ENCODE data around the gene CISH.
A peak's percentile ranks its signal among the peaks of the same experiment; 100 is the strongest.

CISH gene

GRCh38 chr3:50635066-50635465 is 23.5 kb upstream of the CISH start:
- no peak for DNase-seq

- no peak for DNase-seq
Observed at GRCh38 chr3:50633230-50633790, 21.7 kb upstream of the CISH start.

GRCh38 chr3:50632450-50632849 is 20.9 kb upstream of the CISH start:
- no peak for DNase-seq

- DNase-seq: peak; percentile 13
Observed at GRCh38 chr3:50630877-50631276, 19.3 kb upstream of the CISH start.

- no peak for DNase-seq
Observed at GRCh38 chr3:50630394-50630793, 18.8 kb upstream of the CISH start.

- DNase-seq: no peak
Observed at GRCh38 chr3:50628601-50629000, 17.0 kb upstream of the CISH start.

- DNase-seq: no peak
Observed at GRCh38 chr3:50627407-50628051, 16.0 kb upstream of the CISH start.

- no peak for DNase-seq
Observed at GRCh38 chr3:50626401-50626800, 14.8 kb upstream of the CISH start.

GRCh38 chr3:50625231-50626182 is 13.9 kb upstream of the CISH start:
- no peak for DNase-seq

GRCh38 chr3:50624634-50625033 is 13.1 kb upstream of the CISH start:
- no peak for DNase-seq

GRCh38 chr3:50623840-50624474 is 12.4 kb upstream of the CISH start:
- no peak for DNase-seq

GRCh38 chr3:50622881-50623280 is 11.3 kb upstream of the CISH start:
- no peak for DNase-seq

- no peak for DNase-seq
Observed at GRCh38 chr3:50620820-50621219, 9.2 kb upstream of the CISH start.

GRCh38 chr3:50620420-50620819 is 8.8 kb upstream of the CISH start:
- DNase-seq: no peak

GRCh38 chr3:50617911-50618481 is 6.4 kb upstream of the CISH start:
- DNase-seq: no peak

GRCh38 chr3:50617096-50617791 is 5.7 kb upstream of the CISH start, which contains the start of gene MAPKAPK3:
Gene MAPKAPK3 (plus strand): TSS chr3:50617151. CDS start chr3:50617566, 415 bp downstream.
- no peak for DNase-seq

GRCh38 chr3:50616770-50617095 is 5.2 kb upstream of the CISH start:
- DNase-seq: peak; percentile 58

- DNase-seq: peak; percentile 40
Observed at GRCh38 chr3:50616003-50616769, 4.6 kb upstream of the CISH start.

- no peak for DNase-seq
Observed at GRCh38 chr3:50615190-50615589, 3.6 kb upstream of the CISH start.

- no peak for DNase-seq
Observed at GRCh38 chr3:50612970-50613846, 1.6 kb upstream of the CISH start.

All from NCI-H1436 (cell line).